ENCODE data around the gene OVAAL.

Gene OVAAL

DNA sequence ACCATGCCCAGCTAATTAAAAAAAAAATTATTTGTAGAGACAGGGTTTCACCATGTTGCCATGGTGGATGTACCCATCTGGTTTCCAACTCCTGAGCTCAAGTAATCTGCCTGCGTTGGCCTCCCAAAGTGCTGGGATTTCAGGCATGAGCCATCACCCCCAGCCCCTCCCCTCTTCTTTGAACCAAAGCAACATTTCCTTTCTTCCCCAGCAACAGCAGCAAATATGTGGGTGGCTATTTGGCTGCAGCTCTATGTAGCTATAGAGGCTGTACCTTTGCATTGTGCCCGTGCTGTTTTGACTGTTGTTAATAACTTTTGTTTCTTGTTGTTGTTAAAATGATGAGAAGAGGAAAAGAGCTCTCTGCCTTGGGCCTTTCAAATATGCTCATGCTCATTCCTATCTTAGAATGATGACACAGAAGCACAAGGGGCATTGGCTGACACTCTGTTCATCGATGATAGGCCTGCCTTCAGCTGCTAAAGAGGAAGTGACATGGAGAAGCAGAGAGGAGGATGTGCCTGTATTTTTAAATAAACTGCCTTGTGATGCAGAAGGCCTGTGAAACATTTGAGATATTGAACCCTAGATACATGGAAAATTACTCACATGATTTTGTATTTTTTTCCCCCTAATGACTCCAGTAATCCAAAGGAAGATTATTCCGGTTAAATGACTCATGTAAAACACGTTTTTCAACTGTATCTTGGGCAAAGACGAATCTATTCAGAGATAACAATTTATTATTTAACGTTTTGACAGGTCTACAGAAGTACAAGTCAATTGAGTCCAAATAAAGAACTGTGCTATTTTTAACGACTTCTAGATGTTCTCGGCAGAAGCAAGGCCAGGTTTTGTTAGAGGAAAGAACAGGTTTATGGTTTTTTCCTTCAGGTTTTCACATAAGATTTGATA, 52.5 kb downstream of the OVAAL start:
- DNase-seq = no peak

DNA sequence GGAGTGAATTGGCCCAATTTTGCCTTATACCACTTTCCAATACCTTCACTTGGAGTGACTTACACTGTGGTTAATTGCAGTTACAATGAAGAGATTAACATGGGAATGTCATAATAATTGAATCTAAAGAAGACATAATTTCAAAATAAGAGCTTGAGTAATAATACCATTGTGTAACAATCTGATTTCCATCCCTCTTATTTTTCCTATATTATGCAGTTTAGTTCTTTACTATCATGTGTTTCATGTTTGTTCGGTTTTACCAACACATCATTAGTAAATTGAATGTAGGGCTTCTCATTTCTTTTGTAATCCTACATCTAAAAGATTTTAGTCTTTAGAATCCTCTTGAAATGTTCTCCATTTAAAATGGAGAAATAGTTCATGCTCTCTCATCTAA, 53.9 kb downstream of the OVAAL start:
- DNase-seq = no peak

DNA sequence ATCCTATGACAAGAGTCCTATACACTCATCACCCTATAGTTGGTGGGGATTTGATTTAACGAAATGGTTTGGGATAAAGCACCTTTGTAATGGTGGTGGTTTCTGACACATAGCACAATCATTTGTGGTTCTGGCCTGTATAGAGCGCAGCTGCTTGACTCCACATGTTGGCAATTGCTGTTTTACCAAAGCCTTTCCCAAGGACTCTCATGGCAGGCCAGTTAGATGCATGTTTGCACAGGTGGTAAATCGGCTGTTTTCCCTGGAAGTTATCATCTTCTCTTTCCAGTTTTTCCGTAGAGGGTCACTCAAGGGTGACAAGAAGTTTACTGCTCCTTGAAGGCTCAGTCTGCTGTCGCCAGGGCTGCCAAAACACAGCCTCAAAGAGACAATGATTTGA, 56.0 kb downstream of the OVAAL start:
- peak; percentile 17 for DNase-seq

DNA sequence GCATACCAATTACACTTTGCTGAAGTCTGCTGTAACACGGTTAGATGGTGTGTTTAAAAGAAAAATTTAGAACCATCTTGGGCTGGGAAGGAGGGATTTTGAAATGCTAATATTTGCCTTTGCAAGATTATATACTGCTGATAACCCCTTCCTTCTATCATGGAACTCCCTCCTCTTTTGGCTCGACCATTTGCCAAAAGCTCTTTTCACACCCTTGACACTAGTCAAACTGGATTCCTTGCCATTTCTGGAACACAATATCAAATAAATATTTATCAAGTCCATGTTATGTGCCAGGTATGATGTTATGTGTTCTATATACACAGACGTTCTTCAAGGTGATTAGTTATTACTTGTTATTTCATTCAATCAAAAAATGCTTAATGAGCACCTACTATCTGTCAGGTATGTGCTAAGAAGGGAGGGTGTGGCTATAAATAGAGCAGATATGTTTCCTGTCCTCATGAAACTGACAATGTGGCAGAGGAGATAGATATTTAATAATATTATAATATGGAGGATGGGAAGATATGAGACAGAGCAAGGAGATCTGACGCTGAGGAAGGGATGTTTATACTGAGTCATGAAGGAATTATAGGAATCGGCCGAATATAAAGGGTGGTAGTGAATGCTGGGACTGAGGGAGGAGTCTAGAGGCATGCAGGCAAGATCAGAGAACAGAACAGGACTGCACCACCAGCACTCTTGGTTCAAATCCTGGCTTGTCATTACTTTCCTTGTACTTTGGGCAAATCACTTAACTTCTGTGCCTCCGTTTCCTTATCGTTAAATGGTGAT, 56.9 kb downstream of the OVAAL start:
- no peak for DNase-seq

Measured in NCI-H1105 treated with DMSO at 0.1 percent for 48 hours (cell line).